ENCODE measurements around the gene TLE6.

The TLE6 gene

DNA sequence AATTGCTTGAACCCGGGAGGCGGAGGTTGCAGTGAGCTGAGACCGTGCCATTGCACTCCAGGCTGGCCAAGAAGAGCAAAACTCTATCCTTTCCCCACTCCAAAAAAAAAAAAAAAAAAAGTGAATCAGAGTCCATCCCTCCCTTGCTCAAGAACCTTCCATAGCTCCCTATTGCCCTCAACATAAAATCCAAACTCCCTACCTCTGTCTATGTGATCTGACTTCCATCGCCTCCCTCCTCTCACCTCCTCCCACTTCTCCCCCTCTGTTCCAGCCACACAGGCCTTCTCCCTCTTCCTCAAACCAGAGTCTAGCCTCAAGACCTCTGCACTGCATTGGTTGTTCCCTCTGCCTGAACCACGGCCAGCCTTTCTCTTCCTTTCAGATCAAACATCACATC, 61.8 kb downstream of the TLE6 start:
- peaks cover 35% of the 10 kb centered on the region for H3K4me1 Mint-ChIP-seq
- no peak overlapping the region for H3K27ac Mint-ChIP-seq
- H3K4me3 Mint-ChIP-seq, result no peak overlapping the region
- H3K36me3 Mint-ChIP-seq, result peaks cover 20% of the 10 kb centered on the region
- DNase-seq (ENCODE audit: low spot score in 2 of 2), result no peak
- no peaks in the 10 kb centered on the region for H3K9me3 Mint-ChIP-seq
- no peak for ATAC-seq

DNA sequence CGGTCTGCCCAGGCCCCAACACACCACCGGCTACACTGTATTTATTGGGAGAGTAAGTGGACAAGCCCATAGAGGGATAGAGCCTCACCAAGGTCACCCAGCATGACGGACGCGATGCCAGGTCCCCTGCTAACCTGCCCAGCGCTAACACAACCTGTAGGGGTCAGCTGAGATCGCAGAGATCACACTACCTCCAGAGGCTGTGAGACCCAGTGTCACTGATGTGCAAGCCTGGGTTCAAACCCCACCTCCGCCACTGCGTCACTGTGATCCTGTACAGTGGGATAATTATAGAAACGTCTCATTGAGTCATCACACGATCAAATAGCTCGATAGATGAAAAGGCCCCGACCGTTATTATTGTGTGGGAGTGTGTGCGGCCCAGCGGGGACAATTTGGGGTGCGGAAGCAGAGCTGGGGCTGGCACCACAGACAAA, 62.3 kb downstream of the TLE6 start:
- Mint-ChIP-seq H3K9me3 (no peaks in the 10 kb centered on the region), H3K27ac (no peak overlapping the region), H3K36me3 (peaks cover 19% of the 10 kb centered on the region), H3K4me3 (no peak overlapping the region), H3K4me1 (peaks cover 30% of the 10 kb centered on the region)
- ATAC-seq (no peak), DNase-seq (ENCODE audit: low spot score in 2 of 2) (no peak)

DNA sequence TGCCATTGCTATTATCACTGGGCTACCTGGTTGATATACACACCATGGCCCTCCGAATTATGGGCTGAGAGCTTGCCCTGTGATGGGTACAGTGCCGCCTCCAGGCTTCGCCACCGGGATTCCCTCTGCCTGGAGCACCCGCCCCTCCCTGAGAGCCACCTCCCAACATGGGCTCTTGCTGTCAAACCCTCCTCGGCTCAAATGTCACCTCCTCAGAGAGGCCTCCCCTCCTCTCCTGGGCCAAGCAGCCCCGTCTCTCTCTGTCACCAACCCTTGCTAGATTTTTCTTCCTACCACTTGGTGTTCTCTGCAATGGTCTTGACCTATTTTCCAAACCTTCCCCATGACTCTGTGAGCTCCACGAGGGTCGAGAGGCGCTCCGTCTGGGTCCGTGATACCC, 64.0 kb downstream of the TLE6 start:
- Mint-ChIP-seq H3K27ac (no peak overlapping the region), H3K4me3 (no peak overlapping the region), H3K36me3 (peaks cover 5% of the 10 kb centered on the region), H3K4me1 (peaks cover 16% of the 10 kb centered on the region), H3K9me3 (no peaks in the 10 kb centered on the region)
- no peak for DNase-seq (ENCODE audit: low spot score in 2 of 2)
- no peak for ATAC-seq

DNA sequence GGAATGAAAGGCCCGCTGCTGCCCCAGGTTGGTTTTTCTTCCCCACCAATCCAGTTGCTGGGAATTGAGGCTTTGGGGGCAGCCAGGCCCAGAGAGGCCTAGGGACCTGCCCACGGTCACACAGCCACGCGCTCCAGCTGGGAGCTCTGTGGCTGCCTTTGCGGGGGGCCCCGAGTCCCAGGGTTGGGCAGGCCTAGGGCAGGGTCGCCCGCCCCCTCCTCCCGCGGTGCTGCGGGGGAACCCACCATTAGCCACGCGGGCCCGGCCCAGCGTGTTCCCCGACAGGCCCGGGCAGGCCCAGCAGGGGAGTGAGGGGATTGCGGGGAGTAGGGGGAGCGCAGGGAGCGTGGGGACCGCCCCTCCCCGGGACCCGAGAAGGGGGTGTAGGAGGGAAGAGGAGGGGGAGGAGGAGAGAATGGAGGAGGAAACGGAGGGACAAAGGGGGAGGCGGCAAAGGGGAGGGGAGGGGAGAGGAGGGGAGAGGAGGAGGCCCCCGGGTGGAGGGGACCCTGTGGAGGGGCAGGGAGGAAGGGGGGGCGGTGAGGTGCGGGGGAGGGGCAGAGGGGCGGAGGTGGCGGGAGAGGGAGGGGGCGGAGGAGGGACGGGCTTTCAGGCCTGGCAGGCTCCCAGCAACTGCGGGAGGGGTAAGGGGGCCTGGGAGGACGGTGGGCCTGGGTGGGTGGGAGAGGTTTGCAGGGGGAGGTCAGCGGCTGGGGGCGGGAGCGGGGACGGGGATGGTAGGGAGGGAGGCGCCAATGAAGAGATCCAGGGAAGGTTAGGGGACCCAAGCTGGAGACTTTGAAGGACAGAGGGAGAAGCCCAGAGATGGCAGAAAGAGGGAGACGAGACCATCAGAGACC, 64.6 kb downstream of the TLE6 start:
- DNase-seq (ENCODE audit: low spot score in 2 of 2) (no peak), ATAC-seq (no peak)
- no peak overlapping the region for H3K27ac Mint-ChIP-seq
- peaks cover 9% of the 10 kb centered on the region for H3K4me1 Mint-ChIP-seq
- no peaks in the 10 kb centered on the region for H3K9me3 Mint-ChIP-seq
- no peak overlapping the region for H3K4me3 Mint-ChIP-seq
- H3K36me3 Mint-ChIP-seq, result peaks cover 5% of the 10 kb centered on the region

DNA sequence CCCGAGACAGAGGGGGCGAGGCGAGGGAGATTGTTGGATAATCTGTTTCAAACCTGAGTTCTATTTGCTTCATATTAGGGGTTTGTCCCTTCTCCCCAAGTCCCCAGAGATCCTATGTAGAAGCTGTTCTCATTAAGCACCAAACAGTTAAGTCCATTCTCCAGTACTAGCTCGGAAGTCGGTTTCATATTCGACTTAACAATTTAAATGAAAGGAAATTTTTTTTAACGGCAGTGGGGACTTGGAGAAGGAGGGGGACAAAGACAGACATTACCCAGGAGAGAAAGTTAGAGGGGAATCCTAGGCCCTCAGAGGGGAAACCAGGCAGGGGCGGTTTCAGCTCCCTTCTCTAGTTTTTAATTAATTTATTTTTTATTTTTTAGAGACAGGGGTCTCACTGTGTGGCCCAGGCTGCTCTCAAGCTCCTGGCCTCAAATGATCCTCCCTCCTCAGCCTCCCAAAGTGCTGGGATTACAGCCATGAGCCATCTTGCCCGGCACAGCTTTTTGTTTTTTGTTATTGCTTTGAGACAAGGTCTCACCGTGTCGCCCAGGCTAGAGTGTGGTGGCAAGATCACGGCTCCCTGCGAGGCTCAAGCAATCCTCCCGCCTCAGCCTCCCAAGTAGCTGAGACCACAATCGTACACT, 65.4 kb downstream of the TLE6 start:
- DNase-seq (ENCODE audit: low spot score in 2 of 2) (no peak), ATAC-seq (no peak)
- H3K4me3 Mint-ChIP-seq, result no peak overlapping the region
- no peak overlapping the region for H3K27ac Mint-ChIP-seq
- H3K4me1 Mint-ChIP-seq, result peaks cover 13% of the 10 kb centered on the region
- H3K9me3 Mint-ChIP-seq, result no peaks in the 10 kb centered on the region
- H3K36me3 Mint-ChIP-seq, result peaks cover 5% of the 10 kb centered on the region
